Measurements from ENCODE around the gene CACNA2D3. TPM values are rescaled to one million over a fixed set of nuclear protein-coding genes. Genes with fewer than 3 reads are reported as not detected.

The CACNA2D3 gene
- polyA plus RNA-seq, 3 donors, result 8.3 to 21.5 (median 10.4) TPM

- Histone ChIP-seq H3K4me2 (replicated peaks; ENCODE audit: extremely low read depth, low read length, poor library complexity, severe bottlenecking) (no peak overlapping the region), H3K4me1 (ENCODE audit: control insufficient read depth in 1 of 2, insufficient read depth in 2 of 2, low read length in 2 of 2) (no peaks in the 10 kb centered on the region), H2AFZ (ENCODE audit: insufficient read depth, low read depth, low read length, poor library complexity, severe bottlenecking) (no peak overlapping the region), H3K9ac (ENCODE audit: insufficient read depth, low read length, poor library complexity, severe bottlenecking) (no peak overlapping the region), H3K36me3 (replicated peaks in 1 of 2; ENCODE audit: control insufficient read depth in 1 of 2, insufficient read depth in 2 of 2, low read length in 2 of 2) (no peaks in the 10 kb centered on the region), H3K79me2 (ENCODE audit: insufficient read depth, low read length) (no peaks in the 10 kb centered on the region), H3K9me3 (replicated peaks in 1 of 2; ENCODE audit: control insufficient read depth in 1 of 2, insufficient read depth in 1 of 2, low read length in 2 of 2) (peaks cover 3 to 9% of the 10 kb centered on the region in 2 donors), H4K20me1 (ENCODE audit: insufficient read depth, low read length) (no peaks in the 10 kb centered on the region), H3K4me3 (replicated peaks in 1 of 3; ENCODE audit: low read depth in 2 of 3, low read length in 3 of 3) (no peak overlapping the region), H3K27ac (ENCODE audit: low read depth in 1 of 2, low read length in 2 of 2) (no peak overlapping the region), H3K27me3 (ENCODE audit: control insufficient read depth in 2 of 2, insufficient read depth in 2 of 2, low read length in 2 of 2) (no peaks in the 10 kb centered on the region)
- TF ChIP-seq, protein P1, sequence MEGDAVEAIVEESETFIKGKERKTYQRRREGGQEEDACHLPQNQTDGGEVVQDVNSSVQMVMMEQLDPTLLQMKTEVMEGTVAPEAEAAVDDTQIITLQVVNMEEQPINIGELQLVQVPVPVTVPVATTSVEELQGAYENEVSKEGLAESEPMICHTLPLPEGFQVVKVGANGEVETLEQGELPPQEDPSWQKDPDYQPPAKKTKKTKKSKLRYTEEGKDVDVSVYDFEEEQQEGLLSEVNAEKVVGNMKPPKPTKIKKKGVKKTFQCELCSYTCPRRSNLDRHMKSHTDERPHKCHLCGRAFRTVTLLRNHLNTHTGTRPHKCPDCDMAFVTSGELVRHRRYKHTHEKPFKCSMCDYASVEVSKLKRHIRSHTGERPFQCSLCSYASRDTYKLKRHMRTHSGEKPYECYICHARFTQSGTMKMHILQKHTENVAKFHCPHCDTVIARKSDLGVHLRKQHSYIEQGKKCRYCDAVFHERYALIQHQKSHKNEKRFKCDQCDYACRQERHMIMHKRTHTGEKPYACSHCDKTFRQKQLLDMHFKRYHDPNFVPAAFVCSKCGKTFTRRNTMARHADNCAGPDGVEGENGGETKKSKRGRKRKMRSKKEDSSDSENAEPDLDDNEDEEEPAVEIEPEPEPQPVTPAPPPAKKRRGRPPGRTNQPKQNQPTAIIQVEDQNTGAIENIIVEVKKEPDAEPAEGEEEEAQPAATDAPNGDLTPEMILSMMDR (IDR thresholded peaks at IDR 0.05), result no peak
- intact Hi-C loops (cut with micrococcal nuclease), result no loop called here
- H3K27ac Mint-ChIP-seq, result no peak overlapping the region
- no peak for DNase-seq
- H3K27me3 Mint-ChIP-seq (ENCODE audit: low read depth in 3 of 3), result peaks cover 0 to 2% (median 2%) of the 10 kb centered on the region in 3 donors
- no peaks in the 10 kb centered on the region for H3K4me1 Mint-ChIP-seq
- H3K9me3 Mint-ChIP-seq, result peaks cover 2 to 34% (median 9%) of the 10 kb centered on the region in 7 donors
- H3K36me3 Mint-ChIP-seq, result no peaks in the 10 kb centered on the region
- H3K4me3 Mint-ChIP-seq, result no peak overlapping the region
- 100% methylated on average over 1 of the region's 2 CpGs for whole genome bisulfite sequencing (ENCODE audit: insufficient coverage)
These were observed 391.7 kb downstream of the CACNA2D3 start for GRCh38 chr3:54514006-54514405.

DNA sequence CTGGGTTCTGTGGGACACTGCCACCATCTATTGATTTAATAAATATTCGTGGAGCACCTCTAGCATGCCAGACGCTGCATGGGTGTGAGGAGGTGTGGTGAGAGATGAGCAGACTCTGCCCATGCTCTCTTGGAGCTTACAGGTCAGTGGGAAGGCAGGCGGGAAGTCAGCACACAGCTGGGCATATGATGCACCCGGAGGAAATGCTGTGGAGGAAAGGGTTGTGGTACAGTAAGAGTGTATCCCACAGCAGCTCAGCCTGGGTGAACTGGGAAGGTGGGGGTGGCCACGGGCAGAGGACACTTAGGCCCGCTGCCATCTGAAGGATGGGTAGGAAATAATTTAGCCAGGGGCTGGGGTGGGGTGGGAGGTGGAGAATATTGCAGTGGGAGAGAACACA lies 392.1 kb downstream of the CACNA2D3 start:
- H3K27me3 ChIP-seq (ENCODE audit: control insufficient read depth in 2 of 2, insufficient read depth in 2 of 2, low read length in 2 of 2), result no peaks in the 10 kb centered on the region
- H3K4me1 ChIP-seq (ENCODE audit: control insufficient read depth in 1 of 2, insufficient read depth in 2 of 2, low read length in 2 of 2), result no peaks in the 10 kb centered on the region
- H3K79me2 ChIP-seq (ENCODE audit: insufficient read depth, low read length), result no peaks in the 10 kb centered on the region
- H3K9ac ChIP-seq (ENCODE audit: insufficient read depth, low read length, poor library complexity, severe bottlenecking), result no peak overlapping the region
- H3K27ac ChIP-seq (ENCODE audit: low read depth in 1 of 2, low read length in 2 of 2), result no peak overlapping the region
- H3K27ac Mint-ChIP-seq, result no peak overlapping the region
- peaks cover 3 to 11% of the 10 kb centered on the region in 2 donors for H3K9me3 ChIP-seq (replicated peaks in 1 of 2; ENCODE audit: control insufficient read depth in 1 of 2, insufficient read depth in 1 of 2, low read length in 2 of 2)
- intact Hi-C loops (cut with micrococcal nuclease), result no loop called here
- H3K27me3 Mint-ChIP-seq (ENCODE audit: low read depth in 3 of 3), result peaks cover 0 to 2% (median 2%) of the 10 kb centered on the region in 3 donors
- no peaks in the 10 kb centered on the region for H4K20me1 ChIP-seq (ENCODE audit: insufficient read depth, low read length)
- no peak overlapping the region for H2AFZ ChIP-seq (ENCODE audit: insufficient read depth, low read depth, low read length, poor library complexity, severe bottlenecking)
- H3K4me3 Mint-ChIP-seq, result no peak overlapping the region
- H3K4me1 Mint-ChIP-seq, result no peaks in the 10 kb centered on the region
- no peaks in the 10 kb centered on the region for H3K36me3 ChIP-seq (replicated peaks in 1 of 2; ENCODE audit: control insufficient read depth in 1 of 2, insufficient read depth in 2 of 2, low read length in 2 of 2)
- H3K4me3 ChIP-seq (replicated peaks in 1 of 3; ENCODE audit: low read depth in 2 of 3, low read length in 3 of 3), result no peak overlapping the region
- no peak for DNase-seq
- TF ChIP-seq, protein P1 (IDR thresholded peaks at IDR 0.05), result no peak
- WGBS (ENCODE audit: insufficient coverage), result 89% methylated on average over 6 of the region's 6 CpGs
- no peaks in the 10 kb centered on the region for H3K36me3 Mint-ChIP-seq
- no peak overlapping the region for H3K4me2 ChIP-seq (replicated peaks; ENCODE audit: extremely low read depth, low read length, poor library complexity, severe bottlenecking)
- H3K9me3 Mint-ChIP-seq, result peaks cover 2 to 35% (median 9%) of the 10 kb centered on the region in 7 donors

Measured in CD14-positive monocyte (primary cell).